Naive thymus-derived CD4-positive, alpha-beta T cell (primary cell): ENCODE measurements around the gene CCZ1B. TPM values are rescaled to one million over a fixed set of nuclear protein-coding genes. Genes with fewer than 3 reads are reported as not detected.
"Not testable (repeated sequence)": the region's sequence is repeated elsewhere in the genome, so short reads cannot be mapped to it uniquely, and the experiment has no call there.

Experiments used
- ATAC-seq: fragments of 150-1000 bp; cut with Tn5 transposase; 2 replicates; pipeline ENCODE4 v1.10.0; 2021; ENCODE audit warnings: mild to moderate bottlenecking, moderate library complexity
- CTCF ChIA-PET: fragments of 350-600 bp; sonication (Branson Sonifier 250); formaldehyde crosslinking; loops from one replicate; lab custom pipeline; 2021; ENCODE audit warnings: antibody characterized with exemption; lab: Charles Lee
- POLR2A ChIA-PET: fragments of 350-600 bp; sonication (Branson Sonifier 250); formaldehyde crosslinking; loops from one replicate; lab custom pipeline; 2021; ENCODE audit warnings: antibody characterized with exemption, inconsistent platforms; lab: Charles Lee
- DNase-seq, 9 donors: peaks; one replicate each; pipeline versions ENCODE4 v3.0.0 to v3.0.0-alpha.2; 2020 to 2022; ENCODE audit warnings: mixed read lengths in 1 of 9
- H3K27ac ChIP-seq: one replicate; pipeline ENCODE4 v1.7.0; 2013; ENCODE audit warnings: mild to moderate bottlenecking, low read depth, low read length, moderate library complexity
- H3K27me3 ChIP-seq, 2 donors: one replicate each; pipeline ENCODE4 v1.7.0; 2013; ENCODE audit warnings: low read length in 2 of 2, mild to moderate bottlenecking in 2 of 2, moderate library complexity in 2 of 2; ENCODE audit not compliant: control insufficient read depth in 2 of 2, insufficient read depth in 2 of 2
- H3K36me3 ChIP-seq, 3 experiments: 1 replicate in 2 of 3; 2 replicates in 1 of 3; pipeline ENCODE4 v1.7.0; 2013; ENCODE audit warnings: low read length in 3 of 3, mild to moderate bottlenecking in 3 of 3, moderate library complexity in 1 of 3; ENCODE audit not compliant: insufficient read depth in 3 of 3, control insufficient read depth in 2 of 3
- H3K4me1 ChIP-seq, 2 donors: one replicate each; pipeline ENCODE4 v1.7.0; 2013; ENCODE audit warnings: low read length in 2 of 2, mild to moderate bottlenecking in 2 of 2, moderate library complexity in 1 of 2; ENCODE audit not compliant: control insufficient read depth in 2 of 2, insufficient read depth in 2 of 2
- H3K4me3 ChIP-seq: 2 replicates; pipeline ENCODE4 v1.7.0; 2013; ENCODE audit warnings: mild to moderate bottlenecking, low read length
- H3K9me3 ChIP-seq, 3 experiments: 1 replicate in 2 of 3; 2 replicates in 1 of 3; pipeline ENCODE4 v1.7.0; 2013; ENCODE audit warnings: low read length in 3 of 3; ENCODE audit not compliant: control insufficient read depth in 2 of 3
- H3K27ac Mint-ChIP-seq, 9 donors: one replicate each; pipeline ENCODE4 v1.8.0; 2020 to 2022; ENCODE audit warnings: mixed read lengths in 9 of 9, mild to moderate bottlenecking in 8 of 9, moderate library complexity in 5 of 9, inconsistent platforms in 2 of 9
- H3K27me3 Mint-ChIP-seq, 5 donors: one replicate each; pipeline ENCODE4 v1.8.0; 2021 to 2022; ENCODE audit warnings: mixed read lengths in 5 of 5, mild to moderate bottlenecking in 1 of 5
- H3K36me3 Mint-ChIP-seq, 5 donors: one replicate each; pipeline ENCODE4 v1.8.0; 2020 to 2022; ENCODE audit warnings: mixed read lengths in 5 of 5, mild to moderate bottlenecking in 3 of 5, inconsistent platforms in 1 of 5
- H3K4me1 Mint-ChIP-seq, 7 donors: one replicate each; pipeline ENCODE4 v1.8.0; 2020 to 2022; ENCODE audit warnings: mixed read lengths in 7 of 7, mild to moderate bottlenecking in 3 of 7, inconsistent platforms in 1 of 7
- H3K4me3 Mint-ChIP-seq, 10 donors: one replicate each; pipeline ENCODE4 v1.8.0; 2020 to 2022; ENCODE audit warnings: mild to moderate bottlenecking in 10 of 10, mixed read lengths in 10 of 10, moderate library complexity in 6 of 10, inconsistent platforms in 2 of 10
- H3K9me3 Mint-ChIP-seq, 11 donors: one replicate each; pipeline ENCODE4 v1.8.0; 2020 to 2022; ENCODE audit warnings: mixed read lengths in 11 of 11, mild to moderate bottlenecking in 4 of 11, inconsistent platforms in 1 of 11, moderate library complexity in 1 of 11
- intact Hi-C, 2 donors: fragments of 100-400 bp; cut with micrococcal nuclease; formaldehyde crosslinking; loops; one replicate each; pipeline ENCODE4 v1.15.1; 2023
- polyA plus RNA-seq, 2 donors: library from polyadenylated mRNA; unstranded; fragments of 300-500 nt; fragmentation: Illumina TruSeq; gene quantifications; one replicate each; pipeline ENCODE4 v1.2.3, GENCODE V29; 2021
- total RNA-seq, 6 experiments: library from RNA in 5 of 6; stranded (reverse) in 5 of 6; gene quantifications; 1 replicate in 5 of 6; 2 replicates in 1 of 6; pipeline ENCODE4 v1.2.3 and lab custom pipeline; 2021 to 2026

CCZ1B gene
- total and polyA plus RNA-seq, 7 experiments from 2014 or later = 20.5 to 104 (median 78.6) TPM

DNA sequence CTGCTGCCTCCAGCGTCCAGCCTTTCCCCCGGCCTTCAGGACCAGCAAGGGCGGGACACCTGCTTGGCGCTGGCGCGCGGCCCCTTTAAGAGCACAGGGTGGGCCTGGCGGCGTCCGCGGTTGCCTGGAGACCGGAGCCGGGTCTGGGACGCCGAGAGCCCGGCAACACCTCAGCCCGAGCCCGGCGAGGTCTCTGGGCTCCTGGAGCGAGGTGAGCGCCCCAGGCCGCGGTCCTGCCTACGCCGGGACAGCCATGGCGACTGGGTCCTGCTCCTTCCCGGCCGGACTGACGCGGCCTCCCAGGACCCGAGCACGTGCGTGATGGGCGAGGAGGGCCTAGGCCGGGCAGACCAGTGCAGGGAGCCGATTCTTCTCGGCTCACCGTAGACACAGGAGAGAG lies 72.1 kb downstream of the CCZ1B start, which contains the start of gene RSPH10B2:
Gene RSPH10B2, plus strand, starts transcription at position 140 of the 400 bp plus-strand sequence. CDS start 3,575 bp downstream, outside the sequence.
- H3K9me3 Mint-ChIP-seq, H3K4me1 Mint-ChIP-seq, H3K27me3 ChIP-seq, H3K36me3 Mint-ChIP-seq, H3K9me3 ChIP-seq, CTCF ChIA-PET, POLR2A ChIA-PET, H3K36me3 ChIP-seq, H3K4me3 ChIP-seq, H3K4me1 ChIP-seq, H3K27ac ChIP-seq, H3K27me3 Mint-ChIP-seq, H3K4me3 Mint-ChIP-seq, intact Hi-C loops, ATAC-seq, H3K27ac Mint-ChIP-seq, DNase-seq: not testable (repeated sequence)

DNA sequence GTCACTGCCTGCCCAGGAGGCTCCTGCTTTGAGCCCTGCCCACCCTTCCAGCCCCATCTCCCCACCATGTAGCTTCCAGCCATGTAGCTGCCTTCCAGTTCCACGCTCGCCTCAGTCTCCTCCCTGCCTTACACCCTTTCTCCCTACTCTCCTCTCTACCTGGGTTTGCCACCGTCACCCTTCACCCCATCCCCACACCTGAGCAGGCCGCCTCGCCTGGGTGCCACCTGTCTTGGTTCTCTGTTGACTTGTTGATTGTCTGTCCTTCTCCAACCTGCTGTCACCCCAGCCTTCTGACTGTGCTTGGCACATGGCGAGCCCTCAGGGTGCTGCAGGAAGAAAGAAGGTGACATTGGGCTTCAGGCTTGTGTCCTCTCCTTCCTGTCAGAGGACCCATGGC lies 75.9 kb downstream of the CCZ1B start:
- H3K27ac Mint-ChIP-seq = peak overlapping the region in 1 of 9 donors; percentile 15
- H3K4me3 ChIP-seq, H3K4me1 Mint-ChIP-seq, POLR2A ChIA-PET, H3K36me3 Mint-ChIP-seq, H3K4me1 ChIP-seq, H3K27ac ChIP-seq, H3K4me3 Mint-ChIP-seq, H3K27me3 Mint-ChIP-seq, H3K9me3 Mint-ChIP-seq, CTCF ChIA-PET, H3K36me3 ChIP-seq, H3K9me3 ChIP-seq, DNase-seq, intact Hi-C loops, H3K27me3 ChIP-seq, ATAC-seq: not testable (repeated sequence)

GRCh38 chr7:6749335-6749734 lies 76.7 kb downstream of the CCZ1B start:
- CTCF ChIA-PET, H3K4me1 Mint-ChIP-seq, H3K9me3 Mint-ChIP-seq: not testable (repeated sequence)

More at GRCh38 chr7:6749335-6749734, 76.7 kb downstream of the CCZ1B start:
- H3K36me3 Mint-ChIP-seq, H3K4me3 Mint-ChIP-seq, H3K4me1 ChIP-seq, H3K4me3 ChIP-seq, H3K27me3 ChIP-seq, ATAC-seq, intact Hi-C loops, H3K27me3 Mint-ChIP-seq, H3K27ac ChIP-seq, H3K9me3 ChIP-seq, H3K36me3 ChIP-seq, POLR2A ChIA-PET, DNase-seq, H3K27ac Mint-ChIP-seq: not testable (repeated sequence)

Other genes starting within 250 kb of the CCZ1B start
- gene ZDHHC4, start 248.8 kb downstream of the CCZ1B start, total RNA-seq = 10 to 100 TPM; 25.2 to 42.2 (median 31.8) TPM
- 10 to 100 TPM; 65.9 to 82.1 TPM for gene ZDHHC4, start 248.8 kb downstream of the CCZ1B start, polyA plus RNA-seq
- gene INTS15, start 236.3 kb downstream of the CCZ1B start, total RNA-seq = 10 to 100 TPM; 39.9 to 69.1 (median 56.5) TPM
- 10 to 100 TPM; 29.7 to 51.8 TPM for gene INTS15, start 236.3 kb downstream of the CCZ1B start, polyA plus RNA-seq
- 1 to 10 TPM in 4 of 5 experiments, under 1 TPM in 1; 0.15 to 5.3 (median 3.8) TPM for gene ZNF853, start 210.7 kb downstream of the CCZ1B start, total RNA-seq
- 1 to 10 TPM in 1 of 2 donors, under 1 TPM in 1; 0.50 to 2.9 TPM for gene ZNF853, start 210.7 kb downstream of the CCZ1B start, polyA plus RNA-seq
- 10 to 100 TPM; 24.5 to 71.6 (median 55.4) TPM for gene ZNF316, start 189.0 kb downstream of the CCZ1B start, total RNA-seq
- gene ZNF316, start 189.0 kb downstream of the CCZ1B start, polyA plus RNA-seq = 1 to 10 TPM in 1 of 2 donors, under 1 TPM in 1; 0.66 to 4.4 TPM
- gene ZNF12, start 119.3 kb downstream of the CCZ1B start, total RNA-seq = 10 to 100 TPM; 26.2 to 58.1 (median 29.3) TPM
- gene ZNF12, start 119.3 kb downstream of the CCZ1B start, polyA plus RNA-seq = 10 to 100 TPM; 25.2 to 33.4 TPM
- gene RSPH10B2, start 72.2 kb downstream of the CCZ1B start, total RNA-seq = under 1 TPM in 4 of 5 experiments, not detected in 1; 0.72 to 0.94 (median 0.80) TPM
- not detected for gene RSPH10B2, start 72.2 kb downstream of the CCZ1B start, polyA plus RNA-seq